ENCODE data around the gene ASRGL1.

Gene ASRGL1

GRCh38 chr11:62437616-62438015 lies 100.4 kb downstream of the ASRGL1 start:
- TF ChIP-seq CTCF (IDR thresholded peaks at IDR 0.05) (no peak), ZFX (IDR thresholded peaks at IDR 0.05; ENCODE audit: borderline replicate concordance) (no peak)
- no peak overlapping the region for H3K27ac ChIP-seq

- no peak overlapping the region for H3K27ac ChIP-seq
- TF ChIP-seq ZFX (IDR thresholded peaks at IDR 0.05; ENCODE audit: borderline replicate concordance) (no peak), CTCF (IDR thresholded peaks at IDR 0.05) (no peak)
Measured at GRCh38 chr11:62438641-62439040, 101.4 kb downstream of the ASRGL1 start.

GRCh38 chr11:62439785-62440602 lies 102.7 kb downstream of the ASRGL1 start:
- TF ChIP-seq CTCF (IDR thresholded peaks at IDR 0.05) (no peak), ZFX (IDR thresholded peaks at IDR 0.05; ENCODE audit: borderline replicate concordance) (no peak)
- H3K27ac ChIP-seq = no peak overlapping the region

All from 22Rv1 (cell line).